ENCODE data around the gene CRAMP1. TPM values are rescaled to one million over a fixed set of nuclear protein-coding genes. Genes with fewer than 3 reads are reported as not detected.

The CRAMP1 gene
- total RNA-seq, result 17.2 TPM

GRCh38 chr16:1612320-1613111, at the start of gene CRAMP1:
CRAMP1 (plus strand) TSS chr16:1612360; CDS start chr16:1614640, 2,280 bp downstream.

GRCh38 chr16:1677942-1678499, 65.9 kb downstream of the CRAMP1 start, which contains the start of gene JPT2:
JPT2 (plus strand) TSS chr16:1678279; CDS start chr16:1678313, 34 bp downstream.

GRCh38 chr16:1705688-1706385, 93.7 kb downstream of the CRAMP1 start, which contains the start of gene MAPK8IP3:
MAPK8IP3 (plus strand) TSS chr16:1706195; CDS start chr16:1706340, 145 bp downstream.

Other genes starting within 250 kb of the CRAMP1 start
- 43.6 TPM for gene UNKL, start 197.7 kb upstream of the CRAMP1 start, total RNA-seq
- 12.5 TPM for gene UQCC4, start 191.6 kb upstream of the CRAMP1 start, total RNA-seq
- gene PERCC1, start 181.3 kb upstream of the CRAMP1 start, total RNA-seq, result not detected
- gene CCDC154, start 167.8 kb upstream of the CRAMP1 start, total RNA-seq, result 2.2 TPM
- 107 TPM for gene CLCN7, start 137.3 kb upstream of the CRAMP1 start, total RNA-seq
- 0.18 TPM for gene PTX4, start 123.4 kb upstream of the CRAMP1 start, total RNA-seq
- gene TELO2, start 119.0 kb upstream of the CRAMP1 start, total RNA-seq, result 48.3 TPM
- gene TMEM204, start 78.7 kb upstream of the CRAMP1 start, total RNA-seq, result 27.7 TPM
- 68.0 TPM for gene IFT140, start 288 bp upstream of the CRAMP1 start, total RNA-seq
- gene JPT2, start 65.9 kb downstream of the CRAMP1 start, total RNA-seq, result 44.8 TPM
- gene MAPK8IP3, start 93.8 kb downstream of the CRAMP1 start, total RNA-seq, result 65.9 TPM
- gene NME3, start 159.2 kb downstream of the CRAMP1 start, total RNA-seq, result 43.1 TPM
- 20.1 TPM for gene EME2, start 160.4 kb downstream of the CRAMP1 start, total RNA-seq
- gene MRPS34, start 160.8 kb downstream of the CRAMP1 start, total RNA-seq, result 63.4 TPM
- 78.3 TPM for gene SPSB3, start 170.2 kb downstream of the CRAMP1 start, total RNA-seq
- 70.1 TPM for gene NUBP2, start 170.6 kb downstream of the CRAMP1 start, total RNA-seq
- gene IGFALS, start 181.3 kb downstream of the CRAMP1 start, total RNA-seq, result 7.0 TPM
- 73.6 TPM for gene HAGH, start 214.5 kb downstream of the CRAMP1 start, total RNA-seq
- 98.6 TPM for gene FAHD1, start 214.8 kb downstream of the CRAMP1 start, total RNA-seq

Measured in metanephros (tissue), 1 donor.